GM23338 (cell line): Measurements from ENCODE around the gene FTL. TPM values are rescaled to one million over a fixed set of nuclear protein-coding genes. Genes with fewer than 3 reads are reported as not detected.

Experiments
- ATAC-seq: fragments of 200-7000 bp; cut with Tn5 transposase; 3 replicates; pipeline ENCODE4 v1.9.1; 2020
- DNase-seq: peaks from one replicate; pipeline ENCODE4 v3.0.0-alpha.2; 2015; ENCODE audit warnings: low spot score
- H2AFZ ChIP-seq: fragments of 200-600 bp; sonication (generic); 2 replicates; pipeline ENCODE4 v1.8.0; 2016; ENCODE audit warnings: antibody characterized with exemption, mild to moderate bottlenecking, moderate library complexity
- H3F3A ChIP-seq: fragments of 200-600 bp; sonication (generic); replicated peaks from 2 replicates; pipeline ENCODE4 v1.8.0; 2017; ENCODE audit warnings: antibody characterized with exemption, mixed run types, low read depth
- H3K27ac ChIP-seq: fragments of 200-600 bp; sonication (generic); 2 replicates; pipeline ENCODE4 v1.6.1; 2016; ENCODE audit warnings: low read depth
- H3K27me3 ChIP-seq: fragments of 200-600 bp; sonication (generic); 2 replicates; pipeline ENCODE4 v1.8.0; 2016; ENCODE audit warnings: mild to moderate bottlenecking, mixed run types, moderate library complexity; ENCODE audit not compliant: insufficient read depth
- H3K36me3 ChIP-seq: fragments of 200-600 bp; sonication (generic); 2 replicates; pipeline ENCODE4 v1.8.0; 2016; ENCODE audit warnings: mild to moderate bottlenecking; ENCODE audit not compliant: insufficient read depth
- H3K4me1 ChIP-seq: fragments of 200-600 bp; sonication (generic); 2 replicates; pipeline ENCODE4 v1.8.0; 2016; ENCODE audit warnings: mild to moderate bottlenecking, moderate library complexity; ENCODE audit not compliant: insufficient read depth
- H3K4me2 ChIP-seq: fragments of 200-600 bp; sonication (generic); 2 replicates; pipeline ENCODE4 v1.7.1; 2017; ENCODE audit warnings: mixed run types
- H3K4me3 ChIP-seq: fragments of 200-600 bp; sonication (generic); 2 replicates; pipeline ENCODE4 v1.6.1; 2016; ENCODE audit warnings: mixed run types
- H3K79me2 ChIP-seq: fragments of 200-600 bp; sonication (generic); replicated peaks from 2 replicates; pipeline ENCODE4 v1.8.0; 2017; ENCODE audit warnings: mild to moderate bottlenecking; ENCODE audit not compliant: insufficient read depth
- H3K9me2 ChIP-seq: fragments of 200-600 bp; sonication (generic); 2 replicates; pipeline ENCODE4 v1.8.0; 2017; ENCODE audit not compliant: insufficient read depth
- H4K20me1 ChIP-seq: fragments of 200-600 bp; sonication (generic); replicated peaks from 2 replicates; pipeline ENCODE4 v1.8.0; 2017; ENCODE audit warnings: mild to moderate bottlenecking; ENCODE audit not compliant: insufficient read depth
- H3K27ac Mint-ChIP-seq: 2 replicates; pipeline ENCODE4 v1.8.0; 2020; ENCODE audit warnings: inconsistent platforms, mild to moderate bottlenecking, moderate library complexity, mixed read lengths
- H3K27me3 Mint-ChIP-seq: 3 replicates; pipeline ENCODE4 v1.8.0; 2022; ENCODE audit warnings: low read depth, mild to moderate bottlenecking, moderate library complexity, mixed read lengths, inconsistent platforms; ENCODE audit not compliant: insufficient read depth, poor library complexity
- H3K36me3 Mint-ChIP-seq: 3 replicates; pipeline ENCODE4 v1.8.0; 2021; ENCODE audit warnings: low read depth, mild to moderate bottlenecking, inconsistent platforms, moderate library complexity, mixed read lengths
- H3K4me1 Mint-ChIP-seq: 3 replicates; pipeline ENCODE4 v1.8.0; 2020; ENCODE audit warnings: mild to moderate bottlenecking, inconsistent platforms, mixed read lengths
- H3K4me3 Mint-ChIP-seq: 3 replicates; pipeline ENCODE4 v1.8.0; 2021; ENCODE audit warnings: moderate library complexity, mild to moderate bottlenecking, inconsistent platforms, mixed read lengths
- H3K9me3 Mint-ChIP-seq: 3 replicates; pipeline ENCODE4 v1.8.0; 2020; ENCODE audit warnings: moderate library complexity, mild to moderate bottlenecking, inconsistent platforms, mixed read lengths
- CREB1 ChIP-seq: fragments of 250-450 bp; sonication (Bioruptor Pico); IDR thresholded peaks from 2 replicates; pipeline ENCODE4 v1.5.0; 2020; ENCODE audit warnings: low read depth, mild to moderate bottlenecking, moderate library complexity
- CTCF ChIP-seq, 2 experiments: fragments of 200-600 bp in 1 of 2; sonication (generic) in 1 of 2; conservative IDR thresholded peaks; 2 replicates each; pipeline versions ENCODE4 v1.5.1 to v1.6.1; 2016 to 2017; ENCODE audit warnings: antibody characterized with exemption in 2 of 2, low read depth in 2 of 2, mild to moderate bottlenecking in 2 of 2, moderate library complexity in 1 of 2
- ETS1 ChIP-seq: IDR thresholded peaks from 2 replicates; pipeline ENCODE4 v1.6.1; 2016; ENCODE audit warnings: antibody characterized with exemption
- EZH2 ChIP-seq: fragments of 200-600 bp; sonication (generic); IDR thresholded peaks from one replicate; pipeline ENCODE4 v1.8.0; 2017; ENCODE audit warnings: antibody characterized with exemption, mild to moderate bottlenecking, low read depth; ENCODE audit not compliant: unreplicated experiment
- EZH2phosphoT487 ChIP-seq: fragments of 200-600 bp; sonication (generic); IDR thresholded peaks from one replicate; pipeline ENCODE4 v1.8.1; 2018; ENCODE audit warnings: antibody characterized with exemption; ENCODE audit not compliant: unreplicated experiment
- JUNB ChIP-seq: IDR thresholded peaks from one replicate; pipeline ENCODE4 v1.6.1; 2016; ENCODE audit warnings: antibody characterized with exemption; ENCODE audit not compliant: unreplicated experiment
- NANOG ChIP-seq: IDR thresholded peaks from 2 replicates; pipeline ENCODE4 v1.6.1; 2016; ENCODE audit warnings: antibody characterized with exemption, borderline replicate concordance
- POLR2AphosphoS5 ChIP-seq: IDR thresholded peaks from 2 replicates; pipeline ENCODE4 v1.6.1; 2016; ENCODE audit warnings: antibody characterized with exemption, low read depth
- REST ChIP-seq: IDR thresholded peaks from one replicate; pipeline ENCODE4 v1.6.1; 2018; ENCODE audit warnings: antibody characterized with exemption; ENCODE audit not compliant: unreplicated experiment
- STAT1 ChIP-seq: IDR thresholded peaks from one replicate; pipeline ENCODE4 v1.6.1; 2016; ENCODE audit warnings: antibody characterized with exemption; ENCODE audit not compliant: unreplicated experiment
- ZNF114 ChIP-seq: fragments of 250-450 bp; sonication (Bioruptor Pico); IDR thresholded peaks from 2 replicates; pipeline ENCODE4 v1.5.0; 2020; ENCODE audit warnings: mild to moderate bottlenecking, moderate library complexity
- ZNF331 ChIP-seq: fragments of 250-450 bp; sonication (Bioruptor Pico); IDR thresholded peaks from 2 replicates; pipeline ENCODE4 v1.5.0; 2020; ENCODE audit warnings: low read depth, mild to moderate bottlenecking, moderate library complexity
- ZNF462 ChIP-seq: fragments of 250-450 bp; sonication (Bioruptor Pico); IDR thresholded peaks from 2 replicates; pipeline ENCODE4 v1.5.0; 2020; ENCODE audit warnings: mild to moderate bottlenecking, moderate library complexity
- polyA plus RNA-seq: library from polyadenylated mRNA; unstranded; fragments of >200 nt; fragmentation: Nextera tagmentation; extraction: Ambion mirVana; gene quantifications from 2 replicates; pipeline ENCODE4 v1.2.1, GENCODE V29; 2016
- total RNA-seq: library from RNA; depleted of rRNA; stranded (reverse); fragments of >200 nt; shearing (Covaris generic); gene quantifications from 2 replicates; pipeline ENCODE4 v1.2.3, GENCODE V29; 2014

Gene FTL
- total and polyA plus RNA-seq, 2 experiments from 2014 or later = 2,064 to 5,436 TPM

GRCh38 chr19:48988286-48988685, 23.2 kb downstream of the FTL start:
- H2AFZ ChIP-seq = no peak overlapping the region
- peaks cover 13% of the 10 kb centered on the region; the same call in 2 of the 3 replicates for H3K4me1 Mint-ChIP-seq
- no peak overlapping the region for H3K4me3 ChIP-seq
- H3K27me3 Mint-ChIP-seq = peaks cover 5% of the 10 kb centered on the region
- H4K20me1 ChIP-seq = peaks cover 10% of the 10 kb centered on the region
- H3K9me3 Mint-ChIP-seq = no peaks in the 10 kb centered on the region
- H3K27ac ChIP-seq = no peak overlapping the region
- no peak for DNase-seq
- no peak overlapping the region for H3K27ac Mint-ChIP-seq
- H3F3A ChIP-seq = 0 out of 2 replicates have a peak, but pooled peaks cover 3% of the 10 kb centered on the region
- H3K4me3 Mint-ChIP-seq = no peak overlapping the region
- no peak overlapping the region for H3K4me2 ChIP-seq
- peaks cover 53% of the 10 kb centered on the region for H3K36me3 Mint-ChIP-seq
- no peak for TF ChIP-seq NANOG
- no peak for TF ChIP-seq ETS1
- no peak for TF ChIP-seq STAT1
- no peak for TF ChIP-seq CTCF (conservative IDR thresholded peaks at IDR 0.05; ENCODE audit: low read depth in 2 of 2)
- no peak for TF ChIP-seq EZH2
- no peak for TF ChIP-seq ZNF462 (CRISPR knock-in tag)
- no peak for TF ChIP-seq REST
- TF ChIP-seq EZH2phosphoT487 = no peak
- no peak for TF ChIP-seq CREB1 (CRISPR knock-in tag)
- no peak for TF ChIP-seq POLR2AphosphoS5
- TF ChIP-seq ZNF331 (CRISPR knock-in tag) = no peak
- TF ChIP-seq JUNB = no peak
- TF ChIP-seq ZNF114 (CRISPR knock-in tag) = no peak
- peaks cover 7% of the 10 kb centered on the region; the same call in 1 of the 2 replicates for H3K4me1 ChIP-seq
- peaks cover 6% of the 10 kb centered on the region for H3K36me3 ChIP-seq
- ATAC-seq = no peak
- peaks cover 15% of the 10 kb centered on the region; the same call in 1 of the 2 replicates for H3K79me2 ChIP-seq
- H3K27me3 ChIP-seq = no peaks in the 10 kb centered on the region
- H3K9me2 ChIP-seq = no peaks in the 10 kb centered on the region
